ENCODE data around the gene WWC2.

WWC2 gene

DNA sequence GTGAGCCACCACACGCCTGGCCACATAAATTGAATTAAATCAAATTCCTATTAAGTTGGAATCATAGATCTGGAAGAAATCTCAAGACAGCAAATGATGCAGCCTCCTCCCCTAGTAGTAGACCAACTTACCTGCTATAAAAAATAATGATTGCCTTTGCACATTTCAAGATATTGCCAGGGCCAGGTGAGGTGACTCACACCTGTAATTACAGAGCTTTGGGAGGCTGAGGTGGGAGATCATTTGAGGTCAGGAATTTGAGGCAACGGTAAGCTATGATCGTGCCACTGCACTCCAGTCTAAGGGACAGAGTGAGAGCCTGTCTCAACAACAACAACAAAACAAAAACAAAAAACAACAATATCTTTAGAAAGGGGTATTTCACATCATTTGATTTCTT, 17.0 kb upstream of the WWC2 start:
- no peaks in the 10 kb centered on the region for H3K79me2 ChIP-seq (ENCODE audit: control insufficient read depth, low read length)
- H3F3A ChIP-seq (ENCODE audit: control insufficient read depth, insufficient read depth), result no peaks in the 10 kb centered on the region
- H3K36me3 ChIP-seq (ENCODE audit: control insufficient read depth, low read length), result no peaks in the 10 kb centered on the region
- H3K27me3 ChIP-seq (ENCODE audit: control insufficient read depth, low read length), result no peaks in the 10 kb centered on the region
- no peak overlapping the region for H3K4me3 ChIP-seq (ENCODE audit: low read length)
- H3K4me2 ChIP-seq (ENCODE audit: low read length), result no peak overlapping the region
- H4K20me1 ChIP-seq (ENCODE audit: control insufficient read depth, insufficient read depth, low read depth, low read length), result no peaks in the 10 kb centered on the region
- H3K27ac ChIP-seq (ENCODE audit: low read depth, low read length), result no peak overlapping the region
- TF ChIP-seq EZH2phosphoT487 (IDR thresholded peaks at IDR 0.05; ENCODE audit: borderline replicate concordance, low read length), result no peak
- TF ChIP-seq, protein P1, sequence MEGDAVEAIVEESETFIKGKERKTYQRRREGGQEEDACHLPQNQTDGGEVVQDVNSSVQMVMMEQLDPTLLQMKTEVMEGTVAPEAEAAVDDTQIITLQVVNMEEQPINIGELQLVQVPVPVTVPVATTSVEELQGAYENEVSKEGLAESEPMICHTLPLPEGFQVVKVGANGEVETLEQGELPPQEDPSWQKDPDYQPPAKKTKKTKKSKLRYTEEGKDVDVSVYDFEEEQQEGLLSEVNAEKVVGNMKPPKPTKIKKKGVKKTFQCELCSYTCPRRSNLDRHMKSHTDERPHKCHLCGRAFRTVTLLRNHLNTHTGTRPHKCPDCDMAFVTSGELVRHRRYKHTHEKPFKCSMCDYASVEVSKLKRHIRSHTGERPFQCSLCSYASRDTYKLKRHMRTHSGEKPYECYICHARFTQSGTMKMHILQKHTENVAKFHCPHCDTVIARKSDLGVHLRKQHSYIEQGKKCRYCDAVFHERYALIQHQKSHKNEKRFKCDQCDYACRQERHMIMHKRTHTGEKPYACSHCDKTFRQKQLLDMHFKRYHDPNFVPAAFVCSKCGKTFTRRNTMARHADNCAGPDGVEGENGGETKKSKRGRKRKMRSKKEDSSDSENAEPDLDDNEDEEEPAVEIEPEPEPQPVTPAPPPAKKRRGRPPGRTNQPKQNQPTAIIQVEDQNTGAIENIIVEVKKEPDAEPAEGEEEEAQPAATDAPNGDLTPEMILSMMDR (IDR thresholded peaks at IDR 0.05; ENCODE audit: low read depth, low read length, poor library complexity, severe bottlenecking), result no peak
- H3K9me3 ChIP-seq (ENCODE audit: control insufficient read depth, insufficient read depth, low read length), result no peaks in the 10 kb centered on the region
- H3K4me1 ChIP-seq (ENCODE audit: control insufficient read depth, low read length), result no peaks in the 10 kb centered on the region
- no peaks in the 10 kb centered on the region for H3K9me2 ChIP-seq (replicated peaks; ENCODE audit: control insufficient read depth, low read length)

GRCh38 chr4:183094393-183095198, 4.5 kb upstream of the WWC2 start:
- no peak for TF ChIP-seq EZH2phosphoT487 (IDR thresholded peaks at IDR 0.05; ENCODE audit: borderline replicate concordance, low read length)
- TF ChIP-seq, protein P1 (IDR thresholded peaks at IDR 0.05; ENCODE audit: low read depth, low read length, poor library complexity, severe bottlenecking), result no peak
- Histone ChIP-seq H3K4me2 (ENCODE audit: low read length) (no peak overlapping the region), H3K36me3 (ENCODE audit: control insufficient read depth, low read length) (no peaks in the 10 kb centered on the region), H3F3A (ENCODE audit: control insufficient read depth, insufficient read depth) (no peaks in the 10 kb centered on the region), H3K4me3 (ENCODE audit: low read length) (no peak overlapping the region), H4K20me1 (ENCODE audit: control insufficient read depth, insufficient read depth, low read depth, low read length) (no peaks in the 10 kb centered on the region), H3K9me3 (ENCODE audit: control insufficient read depth, insufficient read depth, low read length) (peaks cover 3% of the 10 kb centered on the region; the same call in 1 of the 2 replicates), H3K9me2 (replicated peaks; ENCODE audit: control insufficient read depth, low read length) (no peaks in the 10 kb centered on the region), H3K79me2 (ENCODE audit: control insufficient read depth, low read length) (no peaks in the 10 kb centered on the region), H3K27me3 (ENCODE audit: control insufficient read depth, low read length) (no peaks in the 10 kb centered on the region), H3K4me1 (ENCODE audit: control insufficient read depth, low read length) (no peaks in the 10 kb centered on the region), H3K27ac (ENCODE audit: low read depth, low read length) (no peak overlapping the region)

GRCh38 chr4:183095199-183095512, 3.9 kb upstream of the WWC2 start:
- no peaks in the 10 kb centered on the region for H4K20me1 ChIP-seq (ENCODE audit: control insufficient read depth, insufficient read depth, low read depth, low read length)
- H3K4me3 ChIP-seq (ENCODE audit: low read length), result no peak overlapping the region
- no peaks in the 10 kb centered on the region for H3K4me1 ChIP-seq (ENCODE audit: control insufficient read depth, low read length)
- peaks cover 3% of the 10 kb centered on the region; the same call in 1 of the 2 replicates for H3K9me3 ChIP-seq (ENCODE audit: control insufficient read depth, insufficient read depth, low read length)
- H3K36me3 ChIP-seq (ENCODE audit: control insufficient read depth, low read length), result no peaks in the 10 kb centered on the region
- no peaks in the 10 kb centered on the region for H3K27me3 ChIP-seq (ENCODE audit: control insufficient read depth, low read length)
- TF ChIP-seq, protein P1 (IDR thresholded peaks at IDR 0.05; ENCODE audit: low read depth, low read length, poor library complexity, severe bottlenecking), result no peak
- no peak for TF ChIP-seq EZH2phosphoT487 (IDR thresholded peaks at IDR 0.05; ENCODE audit: borderline replicate concordance, low read length)
- no peaks in the 10 kb centered on the region for H3F3A ChIP-seq (ENCODE audit: control insufficient read depth, insufficient read depth)
- no peak overlapping the region for H3K4me2 ChIP-seq (ENCODE audit: low read length)
- no peaks in the 10 kb centered on the region for H3K79me2 ChIP-seq (ENCODE audit: control insufficient read depth, low read length)
- H3K9me2 ChIP-seq (replicated peaks; ENCODE audit: control insufficient read depth, low read length), result no peaks in the 10 kb centered on the region
- no peak overlapping the region for H3K27ac ChIP-seq (ENCODE audit: low read depth, low read length)

Measured in DOHH2 (cell line).